HepG2 (cell line): ENCODE measurements around the gene FEV. TPM values are rescaled to one million over a fixed set of nuclear protein-coding genes. Genes with fewer than 3 reads are reported as not detected.
A peak's percentile ranks its signal among the peaks of the same experiment; 100 is the strongest.

Source experiments
- ZNF318 ChIP-seq: sonication (generic); formaldehyde crosslinking; IDR thresholded peaks from 2 replicates; pipeline ENCODE4 v1.4.0; 2020; ENCODE audit warnings: mild to moderate bottlenecking, missing genetic modification reagents
- ZNF460 ChIP-seq: sonication (generic); formaldehyde crosslinking; IDR thresholded peaks from 2 replicates; pipeline ENCODE4 v1.5.1; 2020; ENCODE audit warnings: missing genetic modification reagents, mild to moderate bottlenecking, borderline replicate concordance
- polyA plus RNA-seq, 8 experiments: library from polyadenylated mRNA; depleted of rRNA in 3 of 8; stranded (reverse) in 7 of 8; unstranded in 1 of 8; fragments of >200 nt; fragmentation: Illumina TruSeq in 4 of 8; extraction: Trizol in 4 of 8; gene quantifications; 2 replicates each; pipeline versions ENCODE4 v1.2.1 to v1.2.3, GENCODE V29; 2011 to 2016; ENCODE audit warnings: low read depth in 4 of 8, missing spikeins in 1 of 8, mixed read lengths in 1 of 8; ENCODE audit not compliant: insufficient read depth in 1 of 8
- total RNA-seq, 5 experiments: library from RNA; depleted of rRNA; stranded (reverse); fragments of >200 nt; fragmentation: Illumina TruSeq; extraction: Trizol; gene quantifications; 2 replicates each; pipeline ENCODE4 v1.2.3, GENCODE V29; 2016; ENCODE audit warnings: low read depth in 1 of 5

Gene FEV
- total and polyA plus RNA-seq, 2 of the 13 experiments (the other 11 are each of a cell fraction or from before 2014, with no cell fraction given): not detected

GRCh38 chr2:219003267-219003634, 18.3 kb upstream of the FEV start (continued):
- TF ChIP-seq ZNF318 (CRISPR knock-in tag) (no peak), ZNF460 (CRISPR knock-in tag) (0 out of 2 replicates have a peak, but pooled peaks have one; percentile 21)
